IMR-90 (cell line): Measurements from ENCODE around the gene ARHGAP10. TPM values are rescaled to one million over a fixed set of nuclear protein-coding genes. Genes with fewer than 3 reads are reported as not detected.

ENCODE experiments used
- ATAC-seq: fragments of 200-7000 bp; cut with Tn5 transposase; 2 replicates; pipeline ENCODE4 v1.9.1; 2020; ENCODE audit warnings: low read depth, mild to moderate bottlenecking, moderate library complexity
- BruUV-seq: library from RNA; stranded (reverse); fragments of 400-500 nt; replicated peaks from 2 replicates; lab custom pipeline; 2021; lab: Mats Ljungman, UMichigan
- CTCF ChIA-PET: fragments of 300-600 bp; formaldehyde crosslinking; extraction: SDS; loops from one replicate; lab custom pipeline; 2021; ENCODE audit warnings: antibody characterized with exemption; lab: Yijun Ruan, JAX
- POLR2A ChIA-PET: fragments of 300-600 bp; sonication (Branson Sonifier 250); formaldehyde crosslinking; loops from one replicate; lab custom pipeline; 2022; ENCODE audit warnings: antibody characterized with exemption; ENCODE audit not compliant: unreplicated experiment; lab: Charles Lee
- DNase-seq: peaks from one replicate; pipeline ENCODE4 v3.0.0; 2013
- H2AFZ ChIP-seq: replicated peaks from 2 replicates; pipeline ENCODE3; 2013; ENCODE audit warnings: low read length, mild to moderate bottlenecking; ENCODE audit not compliant: poor library complexity
- H2AK5ac ChIP-seq: 2 replicates; pipeline ENCODE4 v1.6.1; 2013; ENCODE audit warnings: low read depth, low read length, inconsistent platforms
- H2AK9ac ChIP-seq: replicated peaks from 2 replicates; pipeline ENCODE3; 2013; ENCODE audit warnings: mild to moderate bottlenecking, low read depth, low read length, moderate library complexity; ENCODE audit not compliant: poor library complexity
- H2BK120ac ChIP-seq: 2 replicates; pipeline ENCODE4 v1.6.1; 2013; ENCODE audit warnings: low read depth, low read length, inconsistent platforms
- H2BK15ac ChIP-seq: 3 replicates; pipeline ENCODE4 v1.6.1; 2013; ENCODE audit warnings: low read depth, low read length, inconsistent platforms
- H2BK20ac ChIP-seq: 2 replicates; pipeline ENCODE4 v1.6.1; 2013; ENCODE audit warnings: low read depth, mild to moderate bottlenecking, inconsistent platforms, low read length, moderate library complexity
- H2BK5ac ChIP-seq: 2 replicates; pipeline ENCODE4 v1.6.1; 2013; ENCODE audit warnings: mild to moderate bottlenecking, low read depth, low read length, inconsistent platforms; ENCODE audit not compliant: poor library complexity, severe bottlenecking
- H3K14ac ChIP-seq: replicated peaks from 2 replicates; pipeline ENCODE4 v1.6.1; 2013; ENCODE audit warnings: low read depth, low read length, inconsistent platforms
- H3K18ac ChIP-seq: 2 replicates; pipeline ENCODE4 v1.6.1; 2013; ENCODE audit warnings: low read depth, low read length, control low read depth
- H3K23ac ChIP-seq: 2 replicates; pipeline ENCODE4 v1.6.1; 2013; ENCODE audit warnings: low read depth, low read length, inconsistent platforms
- H3K27ac ChIP-seq: 2 replicates; pipeline ENCODE4 v1.5.1; 2013; ENCODE audit warnings: mild to moderate bottlenecking, control low read depth, low read length; ENCODE audit not compliant: insufficient read depth
- H3K27me3 ChIP-seq: 2 replicates; pipeline ENCODE4 v1.6.1; 2013; ENCODE audit warnings: low read length; ENCODE audit not compliant: control insufficient read depth, insufficient read depth
- H3K36me3 ChIP-seq: 2 replicates; pipeline ENCODE4 v1.6.1; 2013; ENCODE audit warnings: low read length, mixed read lengths; ENCODE audit not compliant: control insufficient read depth, insufficient read depth
- H3K4ac ChIP-seq: 2 replicates; pipeline ENCODE4 v1.6.1; 2013; ENCODE audit warnings: low read depth, low read length, inconsistent platforms
- H3K4me1 ChIP-seq: 2 replicates; pipeline ENCODE4 v1.6.1; 2013; ENCODE audit warnings: low read length, mixed read lengths; ENCODE audit not compliant: control insufficient read depth, insufficient read depth
- H3K4me2 ChIP-seq: 2 replicates; pipeline ENCODE4 v1.6.1; 2013; ENCODE audit warnings: low read depth, mild to moderate bottlenecking, control low read depth, low read length, moderate library complexity
- H3K4me3 ChIP-seq: 2 replicates; pipeline ENCODE4 v1.5.1; 2013; ENCODE audit warnings: low read depth, mild to moderate bottlenecking, control low read depth, low read length, moderate library complexity; ENCODE audit not compliant: insufficient read depth
- H3K56ac ChIP-seq: 2 replicates; pipeline ENCODE4 v1.6.1; 2013; ENCODE audit warnings: low read length, inconsistent platforms; ENCODE audit not compliant: insufficient read depth; ENCODE audit errors: extremely low read depth
- H3K79me1 ChIP-seq, 2 experiments: 2 replicates each; pipeline ENCODE4 v1.6.1; 2013; ENCODE audit warnings: low read length in 2 of 2, inconsistent platforms in 1 of 2, low read depth in 1 of 2
- H3K9ac ChIP-seq: 2 replicates; pipeline ENCODE4 v1.6.1; 2013; ENCODE audit warnings: low read depth, low read length, control low read depth
- H3K9me1 ChIP-seq: 2 replicates; pipeline ENCODE4 v1.6.1; 2013; ENCODE audit warnings: low read length, inconsistent platforms; ENCODE audit not compliant: insufficient read depth
- H3K9me3 ChIP-seq: 2 replicates; pipeline ENCODE4 v1.6.1; 2013; ENCODE audit warnings: low read length; ENCODE audit not compliant: control insufficient read depth, insufficient read depth
- H4K20me1 ChIP-seq: 2 replicates; pipeline ENCODE4 v1.6.1; 2013; ENCODE audit warnings: low read length, inconsistent platforms; ENCODE audit not compliant: insufficient read depth
- H4K5ac ChIP-seq: 2 replicates; pipeline ENCODE4 v1.6.1; 2013; ENCODE audit warnings: mild to moderate bottlenecking, low read depth, low read length, control low read depth
- H4K8ac ChIP-seq, 2 experiments: 2 replicates each; pipeline ENCODE4 v1.6.1; 2013; ENCODE audit warnings: low read depth in 2 of 2, low read length in 2 of 2, control low read depth in 1 of 2, inconsistent platforms in 1 of 2
- H4K91ac ChIP-seq: 2 replicates; pipeline ENCODE4 v1.6.1; 2013; ENCODE audit warnings: low read depth, low read length, inconsistent platforms; ENCODE audit not compliant: insufficient read depth
- BHLHE40 ChIP-seq: fragments of 150-350 bp; IDR thresholded peaks from 2 replicates; pipeline ENCODE4 v1.6.1; 2016; ENCODE audit warnings: mild to moderate bottlenecking, low read depth, low read length
- CEBPB ChIP-seq: IDR thresholded peaks from 2 replicates; pipeline ENCODE4 v1.6.1; 2012; ENCODE audit warnings: low read depth, low read length, improper control_type of control experiment
- CHD1 ChIP-seq: IDR thresholded peaks from 2 replicates; pipeline ENCODE4 v1.6.1; 2012; ENCODE audit warnings: low read depth, low read length, improper control_type of control experiment
- CTCF ChIP-seq: conservative IDR thresholded peaks from 2 replicates; pipeline ENCODE4 v1.5.1; 2012; ENCODE audit warnings: mild to moderate bottlenecking, low read depth, low read length, improper control_type of control experiment
- FOS ChIP-seq: fragments of 150-350 bp; IDR thresholded peaks from 2 replicates; pipeline ENCODE4 v1.6.1; 2016; ENCODE audit warnings: low read depth, low read length
- MAZ ChIP-seq: IDR thresholded peaks from 2 replicates; pipeline ENCODE4 v1.6.1; 2012; ENCODE audit warnings: low read depth, mild to moderate bottlenecking, low read length, improper control_type of control experiment, moderate library complexity, borderline replicate concordance
- MXI1 ChIP-seq: IDR thresholded peaks from 2 replicates; pipeline ENCODE4 v1.6.1; 2012; ENCODE audit warnings: low read depth, mild to moderate bottlenecking, low read length, moderate library complexity, borderline replicate concordance
- RAD21 ChIP-seq: IDR thresholded peaks from 2 replicates; pipeline ENCODE4 v1.6.1; 2012; ENCODE audit warnings: low read length, improper control_type of control experiment
- RCOR1 ChIP-seq: IDR thresholded peaks from 2 replicates; pipeline ENCODE4 v1.6.1; 2012; ENCODE audit warnings: mild to moderate bottlenecking, low read length, improper control_type of control experiment; ENCODE audit not compliant: insufficient replicate concordance
- RFX5 ChIP-seq: IDR thresholded peaks from 2 replicates; pipeline ENCODE4 v1.8.0; 2012; ENCODE audit warnings: low read depth, mild to moderate bottlenecking, low read length, moderate library complexity
- SMC3 ChIP-seq: fragments of 150-350 bp; IDR thresholded peaks from 2 replicates; pipeline ENCODE4 v1.6.1; 2016; ENCODE audit warnings: low read depth, mild to moderate bottlenecking, antibody characterized with exemption, low read length, moderate library complexity
- WGBS, 2 experiments: methylation state at CpG; one replicate each; pipeline versions ENCODE4 v1.1.5 to v1.1.7; 2013; ENCODE audit warnings: missing lambda C conversion rate in 2 of 2; ENCODE audit not compliant: insufficient read length in 1 of 2; ENCODE audit errors: extremely low coverage in 2 of 2; 5-methylcytosine and 5-hydroxymethylcytosine counted together
- dilution Hi-C: fragments of 300-500 bp; cut with HindIII; formaldehyde crosslinking; loops from one replicate; pipeline ENCODE4 v1.14.3; 2018; ENCODE audit warnings: low sequenced_read_pairs; ENCODE audit not compliant: unreplicated experiment
- in situ Hi-C: fragments of 300-500 bp; cut with MboI; formaldehyde crosslinking; loops from 3 replicates; pipeline ENCODE4 v1.14.3; 2019; ENCODE audit warnings: low sequenced_read_pairs, inconsistent platforms, mixed read lengths
- intact Hi-C: fragments of 100-400 bp; cut with micrococcal nuclease; formaldehyde crosslinking; loops from 2 replicates; pipeline ENCODE4 v1.10.0; 2022
- polyA plus RNA-seq, 3 experiments: library from polyadenylated mRNA; depleted of rRNA; stranded (reverse); fragments of >200 nt; gene quantifications; 2 replicates each; pipeline ENCODE4 v1.2.3, GENCODE V29; 2012; ENCODE audit warnings: low replicate concordance in 1 of 3
- total RNA-seq: library from RNA; depleted of rRNA; stranded (reverse); fragments of >200 nt; gene quantifications from 2 replicates; pipeline ENCODE4 v1.2.3, GENCODE V29; 2012
- TF ChIP-seq, protein P1 (sequence below): fragments of 150-350 bp; IDR thresholded peaks from 2 replicates; pipeline ENCODE4 v1.6.1; 2017; ENCODE audit warnings: mild to moderate bottlenecking, antibody characterized with exemption, low read length, low read depth
- TF ChIP-seq, protein P2 (sequence below): fragments of 150-350 bp; IDR thresholded peaks from 2 replicates; pipeline ENCODE4 v1.6.1; 2016; ENCODE audit warnings: low read depth, mild to moderate bottlenecking, low read length, moderate library complexity, borderline replicate concordance

ARHGAP10 gene
- total and polyA plus RNA-seq, 2 of the 4 experiments (the other 2 are of a cell fraction): 27.1 to 29.4 TPM

- H3K9me3 ChIP-seq: no peaks in the 10 kb centered on the region
- ATAC-seq: no peak
- H2AFZ ChIP-seq: no peak overlapping the region
- H3K27ac ChIP-seq: no peak overlapping the region
- H3K23ac ChIP-seq: no peak overlapping the region
- H3K36me3 ChIP-seq: no peaks in the 10 kb centered on the region
- ChIA-PET CTCF (no interaction called here), POLR2A (no interaction called here)
- no peaks in the 10 kb centered on the region for H4K20me1 ChIP-seq
- no peak overlapping the region for H3K4me3 ChIP-seq
- in situ Hi-C loops (no loop called here), intact Hi-C loops (no loop called here), dilution Hi-C loops (no loop called here)
- H3K4me2 ChIP-seq: no peak overlapping the region
- H4K8ac ChIP-seq: no peak overlapping the region
- no peak overlapping the region for H4K5ac ChIP-seq
- H3K18ac ChIP-seq: no peak overlapping the region
- no peaks in the 10 kb centered on the region for H3K9me1 ChIP-seq
- H2BK120ac ChIP-seq: no peak overlapping the region
- no peak overlapping the region for H3K4ac ChIP-seq
- no peak overlapping the region for H2AK5ac ChIP-seq
- H4K91ac ChIP-seq: no peak overlapping the region
- WGBS, 2 experiments: 69% methylated on average over 3 of the region's 3 CpGs; no CpG with 5 or more reads in 1 of the 2 experiments
- no peaks in the 10 kb centered on the region; the same call in 1 of the 2 replicates for H3K27me3 ChIP-seq
- H2BK20ac ChIP-seq: no peak overlapping the region
- no peaks in the 10 kb centered on the region for H3K4me1 ChIP-seq
- H2BK5ac ChIP-seq: no peak overlapping the region
- no peak overlapping the region for H3K56ac ChIP-seq
- DNase-seq: no peak
- no TSS peak for BruUV-seq
- no peak overlapping the region for H3K9ac ChIP-seq
- H3K14ac ChIP-seq: no peak overlapping the region
- TF ChIP-seq FOS (no peak), CEBPB (no peak), SMC3 (no peak), CHD1 (no peak), MXI1 (no peak), CTCF (no peak), RAD21 (no peak), RCOR1 (no peak), BHLHE40 (no peak), RFX5 (no peak), MAZ (no peak)
- TF ChIP-seq, protein P1, sequence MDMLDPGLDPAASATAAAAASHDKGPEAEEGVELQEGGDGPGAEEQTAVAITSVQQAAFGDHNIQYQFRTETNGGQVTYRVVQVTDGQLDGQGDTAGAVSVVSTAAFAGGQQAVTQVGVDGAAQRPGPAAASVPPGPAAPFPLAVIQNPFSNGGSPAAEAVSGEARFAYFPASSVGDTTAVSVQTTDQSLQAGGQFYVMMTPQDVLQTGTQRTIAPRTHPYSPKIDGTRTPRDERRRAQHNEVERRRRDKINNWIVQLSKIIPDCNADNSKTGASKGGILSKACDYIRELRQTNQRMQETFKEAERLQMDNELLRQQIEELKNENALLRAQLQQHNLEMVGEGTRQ: no peak
- TF ChIP-seq, protein P2, sequence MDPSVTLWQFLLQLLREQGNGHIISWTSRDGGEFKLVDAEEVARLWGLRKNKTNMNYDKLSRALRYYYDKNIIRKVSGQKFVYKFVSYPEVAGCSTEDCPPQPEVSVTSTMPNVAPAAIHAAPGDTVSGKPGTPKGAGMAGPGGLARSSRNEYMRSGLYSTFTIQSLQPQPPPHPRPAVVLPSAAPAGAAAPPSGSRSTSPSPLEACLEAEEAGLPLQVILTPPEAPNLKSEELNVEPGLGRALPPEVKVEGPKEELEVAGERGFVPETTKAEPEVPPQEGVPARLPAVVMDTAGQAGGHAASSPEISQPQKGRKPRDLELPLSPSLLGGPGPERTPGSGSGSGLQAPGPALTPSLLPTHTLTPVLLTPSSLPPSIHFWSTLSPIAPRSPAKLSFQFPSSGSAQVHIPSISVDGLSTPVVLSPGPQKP: no peak
- H2AK9ac ChIP-seq: no peak overlapping the region
- H2BK15ac ChIP-seq: no peak overlapping the region
- no peaks in the 10 kb centered on the region for H3K79me1 ChIP-seq
Measured at GRCh38 chr4:148118633-148119032, 386.7 kb downstream of the ARHGAP10 start.
